Muscle layer of duodenum (tissue), 2 donors: ENCODE measurements around the gene CT45A1.
"Not testable (repeated sequence)": the region's sequence is repeated elsewhere in the genome, so short reads cannot be mapped to it uniquely, and the experiment has no call there.

Experiments used
- H3K27ac ChIP-seq: one replicate; pipeline ENCODE4 v1.7.0; 2013; ENCODE audit warnings: mild to moderate bottlenecking, low read length
- H3K27me3 ChIP-seq: one replicate; pipeline ENCODE4 v1.7.0; 2013; ENCODE audit warnings: low read depth, mild to moderate bottlenecking, control low read depth, low read length
- H3K36me3 ChIP-seq, 2 donors: one replicate each; pipeline ENCODE4 v1.7.0; 2013; ENCODE audit warnings: low read length in 2 of 2, control low read depth in 1 of 2, mild to moderate bottlenecking in 1 of 2; ENCODE audit not compliant: insufficient read depth in 2 of 2, control insufficient read depth in 1 of 2
- H3K4me1 ChIP-seq, 2 donors: one replicate each; pipeline ENCODE4 v1.7.0; 2013; ENCODE audit warnings: low read length in 2 of 2, mild to moderate bottlenecking in 2 of 2, control low read depth in 1 of 2, moderate library complexity in 1 of 2; ENCODE audit not compliant: insufficient read depth in 2 of 2, control insufficient read depth in 1 of 2
- H3K4me3 ChIP-seq, 2 donors: one replicate each; pipeline ENCODE4 v1.7.0; 2013; ENCODE audit warnings: low read length in 2 of 2, low read depth in 1 of 2, mild to moderate bottlenecking in 1 of 2
- H3K9me3 ChIP-seq, 2 donors: one replicate each; pipeline ENCODE4 v1.7.0; 2013; ENCODE audit warnings: low read length in 2 of 2, control low read depth in 1 of 2, mild to moderate bottlenecking in 1 of 2; ENCODE audit not compliant: control insufficient read depth in 1 of 2
- donor health status: healthy.

The CT45A1 gene

GRCh38 chrX:135713183-135713689 lies at the start of gene CT45A1:
CT45A1 (plus strand) TSS chrX:135713639; CDS start chrX:135718941, 5,302 bp downstream.
- not testable (repeated sequence) for H3K9me3 ChIP-seq, H3K36me3 ChIP-seq, H3K4me1 ChIP-seq, H3K27ac ChIP-seq, H3K27me3 ChIP-seq, H3K4me3 ChIP-seq

- not testable (repeated sequence) for H3K36me3 ChIP-seq, H3K27ac ChIP-seq, H3K27me3 ChIP-seq, H3K4me3 ChIP-seq, H3K9me3 ChIP-seq, H3K4me1 ChIP-seq
These were observed 40.5 kb upstream of the CT45A1 start for GRCh38 chrX:135672979-135673378.

- H3K4me1 ChIP-seq: no peaks in the 10 kb centered on the region
- no peaks in the 10 kb centered on the region for H3K36me3 ChIP-seq
- no peak overlapping the region for H3K4me3 ChIP-seq
- H3K9me3 ChIP-seq: no peaks in the 10 kb centered on the region
- no peak overlapping the region for H3K27ac ChIP-seq
- no peaks in the 10 kb centered on the region for H3K27me3 ChIP-seq
These were observed 25.3 kb upstream of the CT45A1 start for GRCh38 chrX:135688137-135688536.

GRCh38 chrX:135695471-135695870 lies 18.0 kb upstream of the CT45A1 start:
- no peaks in the 10 kb centered on the region for H3K9me3 ChIP-seq
- no peaks in the 10 kb centered on the region for H3K4me1 ChIP-seq
- H3K36me3 ChIP-seq: no peaks in the 10 kb centered on the region
- no peaks in the 10 kb centered on the region for H3K27me3 ChIP-seq
- H3K27ac ChIP-seq: no peak overlapping the region
- no peak overlapping the region for H3K4me3 ChIP-seq

- no peaks in the 10 kb centered on the region for H3K27me3 ChIP-seq
- no peaks in the 10 kb centered on the region for H3K36me3 ChIP-seq
- H3K4me1 ChIP-seq: no peaks in the 10 kb centered on the region
- H3K27ac ChIP-seq: no peak overlapping the region
- H3K9me3 ChIP-seq: no peaks in the 10 kb centered on the region
- no peak overlapping the region for H3K4me3 ChIP-seq
These were observed 15.8 kb upstream of the CT45A1 start for GRCh38 chrX:135697601-135698000.

- H3K27me3 ChIP-seq: no peaks in the 10 kb centered on the region
- no peaks in the 10 kb centered on the region for H3K4me1 ChIP-seq
- H3K4me3 ChIP-seq: no peak overlapping the region
- H3K27ac ChIP-seq: no peak overlapping the region
- H3K36me3 ChIP-seq: no peaks in the 10 kb centered on the region
- H3K9me3 ChIP-seq: no peaks in the 10 kb centered on the region
These were observed 14.5 kb upstream of the CT45A1 start for GRCh38 chrX:135698924-135699323.

GRCh38 chrX:135707880-135708279 lies 5.6 kb upstream of the CT45A1 start:
- Histone ChIP-seq H3K27ac (no peak overlapping the region), H3K27me3 (no peaks in the 10 kb centered on the region), H3K4me3 (no peak overlapping the region), H3K9me3 (no peaks in the 10 kb centered on the region), H3K36me3 (no peaks in the 10 kb centered on the region), H3K4me1 (no peaks in the 10 kb centered on the region)

GRCh38 chrX:135713795-135714194 lies 356 bp downstream of the CT45A1 start:
- H3K4me1 ChIP-seq: no peaks in the 10 kb centered on the region
- H3K9me3 ChIP-seq: no peaks in the 10 kb centered on the region
- H3K4me3 ChIP-seq: no peak overlapping the region
- no peaks in the 10 kb centered on the region for H3K36me3 ChIP-seq
- no peak overlapping the region for H3K27ac ChIP-seq
- no peaks in the 10 kb centered on the region for H3K27me3 ChIP-seq

GRCh38 chrX:135734666-135735065 lies 21.2 kb downstream of the CT45A1 start:
- not testable (repeated sequence) for H3K36me3 ChIP-seq, H3K27me3 ChIP-seq, H3K4me1 ChIP-seq, H3K27ac ChIP-seq, H3K9me3 ChIP-seq, H3K4me3 ChIP-seq

GRCh38 chrX:135737366-135738071 lies 24.1 kb downstream of the CT45A1 start:
- no peaks in the 10 kb centered on the region for H3K27me3 ChIP-seq
- H3K36me3 ChIP-seq: no peaks in the 10 kb centered on the region
- H3K4me1 ChIP-seq: no peaks in the 10 kb centered on the region
- no peaks in the 10 kb centered on the region for H3K9me3 ChIP-seq
- H3K27ac ChIP-seq: no peak overlapping the region
- H3K4me3 ChIP-seq: no peak overlapping the region

- Histone ChIP-seq H3K27me3 (no peaks in the 10 kb centered on the region), H3K4me1 (no peaks in the 10 kb centered on the region), H3K36me3 (no peaks in the 10 kb centered on the region), H3K4me3 (no peak overlapping the region), H3K27ac (no peak overlapping the region), H3K9me3 (no peaks in the 10 kb centered on the region)
These were observed 27.3 kb downstream of the CT45A1 start for GRCh38 chrX:135740681-135741149.

GRCh38 chrX:135741192-135741715 lies 27.8 kb downstream of the CT45A1 start:
- H3K9me3 ChIP-seq: no peaks in the 10 kb centered on the region
- no peak overlapping the region for H3K4me3 ChIP-seq
- no peaks in the 10 kb centered on the region for H3K4me1 ChIP-seq
- H3K27ac ChIP-seq: no peak overlapping the region
- no peaks in the 10 kb centered on the region for H3K36me3 ChIP-seq
- H3K27me3 ChIP-seq: no peaks in the 10 kb centered on the region
